ENCODE results near the gene ASTL.
A peak's percentile ranks its signal among the peaks of the same experiment; 100 is the strongest.

The ASTL gene

DNA sequence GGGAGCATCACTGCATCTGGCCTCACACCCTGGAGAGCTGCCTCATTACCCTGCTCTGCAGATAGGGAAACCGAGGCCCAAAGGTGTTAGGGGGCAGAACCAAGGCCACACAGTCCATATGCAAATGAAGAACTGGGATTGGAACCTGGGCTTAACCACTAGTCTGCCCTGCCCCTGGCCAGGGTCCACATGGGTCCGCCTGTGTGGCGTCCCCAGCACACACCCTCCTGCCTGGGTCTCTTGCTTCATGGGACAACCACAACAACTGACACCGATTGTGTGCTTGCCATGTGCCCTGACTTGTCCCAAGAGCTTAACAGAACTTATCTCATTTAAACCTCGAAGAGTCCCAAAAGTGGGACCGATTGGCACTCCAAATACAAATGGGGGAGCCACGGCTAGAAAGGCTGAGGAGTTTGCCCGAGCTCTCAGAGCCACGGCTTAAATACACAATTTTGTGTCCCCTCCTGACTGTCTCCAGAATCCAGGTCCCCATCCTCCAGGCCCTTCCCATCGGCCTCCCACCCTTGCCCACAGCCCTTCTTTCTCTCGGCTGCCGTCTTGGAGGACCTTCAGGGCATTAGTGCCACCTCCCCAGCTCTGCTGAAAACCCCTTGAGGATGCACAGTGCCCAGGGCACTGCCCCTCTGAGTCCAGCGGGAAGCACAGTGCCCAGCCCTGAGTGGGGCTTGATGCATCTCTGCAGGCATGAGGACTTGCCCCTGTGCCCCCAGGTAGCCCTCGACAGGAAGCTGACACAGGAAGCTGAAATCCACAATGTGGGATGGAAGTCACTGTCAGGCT lies 12.7 kb upstream of the ASTL start:
- no peak overlapping the region for H3K4me3 ChIP-seq (replicated peaks in 1 of 2; ENCODE audit: low read depth in 2 of 2, low read length in 2 of 2)
- no peak for DNase-seq (ENCODE audit: low read depth in 2 of 2)
- no peak for TF ChIP-seq CTCF (IDR thresholded peaks at IDR 0.05; ENCODE audit: low read depth, low read length)

- no peak for DNase-seq (ENCODE audit: low read depth in 2 of 2)
- no peak for TF ChIP-seq CTCF (IDR thresholded peaks at IDR 0.05; ENCODE audit: low read depth, low read length)
- H3K4me3 ChIP-seq (replicated peaks in 1 of 2; ENCODE audit: low read depth in 2 of 2, low read length in 2 of 2) = no peak overlapping the region
Measured at GRCh38 chr2:96150007-96150640, 11.8 kb upstream of the ASTL start.

DNA sequence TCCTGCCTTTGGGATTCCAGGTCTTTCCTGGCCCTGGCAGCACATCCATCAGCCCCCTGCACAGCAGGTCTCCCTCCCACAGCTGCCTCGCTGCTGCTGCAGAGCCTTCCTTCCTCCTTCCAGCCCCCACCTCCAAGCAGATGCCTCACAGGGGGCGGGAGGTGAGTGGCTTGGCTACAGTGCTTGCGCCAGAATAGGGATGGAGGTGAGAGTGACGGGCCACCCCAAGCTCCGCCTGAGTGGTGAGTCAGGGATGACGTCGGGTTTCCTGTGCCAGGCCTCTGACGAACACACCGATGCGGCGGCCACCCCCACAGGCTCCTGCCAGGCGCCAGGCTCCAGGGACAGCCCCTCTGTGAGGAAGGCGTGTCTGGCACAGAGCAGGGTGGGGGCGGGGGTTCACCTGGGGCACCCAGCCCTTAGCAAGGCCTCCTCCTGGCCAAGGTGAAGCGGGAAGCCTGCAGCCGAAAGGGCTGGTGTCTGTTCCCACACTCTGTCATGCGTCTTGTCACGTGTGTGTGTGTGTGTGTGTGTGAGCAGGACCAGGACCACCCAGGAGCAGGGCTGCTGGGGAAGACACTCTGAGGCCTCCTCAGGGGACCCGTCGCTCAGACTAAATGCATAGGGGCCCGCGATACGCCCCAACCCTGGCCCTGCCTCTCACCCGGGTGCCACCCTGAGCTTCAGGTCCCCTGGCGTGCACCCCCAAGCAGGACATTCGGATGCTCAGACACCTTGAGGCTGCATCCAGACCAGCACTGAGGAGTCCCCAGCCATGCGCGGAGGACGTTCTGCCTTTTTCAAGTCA lies 10.3 kb upstream of the ASTL start:
- no peak for TF ChIP-seq CTCF (IDR thresholded peaks at IDR 0.05; ENCODE audit: low read depth, low read length)

DNA sequence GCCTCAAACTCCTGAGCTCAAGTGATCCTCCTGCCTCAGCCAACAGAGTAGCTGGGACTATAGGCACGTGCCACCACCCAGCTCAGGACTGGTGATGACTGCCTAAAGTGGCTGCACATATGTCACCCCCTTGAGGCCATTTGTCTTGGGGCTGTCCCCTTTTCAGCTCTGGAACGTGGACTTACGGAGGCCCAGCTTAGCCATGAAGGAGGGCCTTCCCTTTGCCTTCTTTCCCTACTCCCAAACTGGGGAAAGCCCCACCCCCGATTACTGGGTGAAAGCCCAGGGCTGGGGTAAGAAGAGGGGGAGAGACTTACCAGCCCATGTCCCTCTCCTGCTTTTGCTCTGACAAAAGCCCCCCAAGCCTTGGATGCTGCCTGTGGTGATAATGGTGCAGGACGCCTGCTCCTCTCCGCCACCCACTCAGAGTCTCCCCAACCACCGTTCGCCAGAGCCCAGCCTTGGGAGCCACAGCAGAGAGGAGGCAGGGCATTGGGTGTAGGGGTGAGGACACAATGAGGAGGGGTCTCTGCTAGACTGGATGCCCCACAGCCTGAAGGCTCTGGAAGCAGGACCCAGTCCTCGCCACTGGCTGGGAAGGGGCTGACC lies 9.4 kb upstream of the ASTL start:
- DNase-seq (ENCODE audit: low read depth in 2 of 2) = no peak
- no peak overlapping the region for H3K4me3 ChIP-seq (replicated peaks in 1 of 2; ENCODE audit: low read depth in 2 of 2, low read length in 2 of 2)
- TF ChIP-seq CTCF (IDR thresholded peaks at IDR 0.05; ENCODE audit: low read depth, low read length) = no peak

More for the DNA sequence above, 10.3 kb upstream of the ASTL start:
- peak; percentile 89 to 93 for DNase-seq (ENCODE audit: low read depth in 2 of 2)
- no peak overlapping the region for H3K4me3 ChIP-seq (replicated peaks in 1 of 2; ENCODE audit: low read depth in 2 of 2, low read length in 2 of 2)

- DNase-seq (ENCODE audit: low read depth in 2 of 2) = no peak
- no peak overlapping the region for H3K4me3 ChIP-seq (replicated peaks in 1 of 2; ENCODE audit: low read depth in 2 of 2, low read length in 2 of 2)
- no peak for TF ChIP-seq CTCF (IDR thresholded peaks at IDR 0.05; ENCODE audit: low read depth, low read length)
Measured at GRCh38 chr2:96146881-96147592, 8.7 kb upstream of the ASTL start.

All from cardiac fibroblast (primary cell).